Loucy (cell line): Measurements from ENCODE around the gene SLAMF1.

Experiments used
- H2AFZ ChIP-seq: fragments of 200-600 bp; sonication (generic); 2 replicates; pipeline ENCODE4 v1.6.0; 2016; ENCODE audit warnings: antibody characterized with exemption, mild to moderate bottlenecking, low read length, moderate library complexity
- H3F3A ChIP-seq: fragments of 200-600 bp; 2 replicates; pipeline ENCODE4 v1.6.0; 2016; ENCODE audit warnings: antibody characterized with exemption, low read depth, mild to moderate bottlenecking
- H3K27me3 ChIP-seq: fragments of 200-600 bp; sonication (generic); 2 replicates; pipeline ENCODE4 v1.6.1; 2014; ENCODE audit warnings: low read length, mild to moderate bottlenecking; ENCODE audit not compliant: insufficient read depth, poor library complexity, severe bottlenecking
- H3K36me3 ChIP-seq: fragments of 200-600 bp; sonication (generic); 2 replicates; pipeline ENCODE4 v1.6.1; 2016; ENCODE audit warnings: low read length; ENCODE audit not compliant: insufficient read depth
- H3K4me1 ChIP-seq: fragments of 200-600 bp; sonication (generic); 2 replicates; pipeline ENCODE4 v1.5.1; 2014; ENCODE audit warnings: low read length, mild to moderate bottlenecking; ENCODE audit not compliant: insufficient read depth, poor library complexity, severe bottlenecking
- H3K4me2 ChIP-seq: fragments of 200-600 bp; sonication (generic); 2 replicates; pipeline ENCODE4 v1.6.0; 2014; ENCODE audit warnings: antibody characterized with exemption, low read length, low read depth, mild to moderate bottlenecking; ENCODE audit not compliant: poor library complexity, severe bottlenecking
- H3K4me3 ChIP-seq: fragments of 200-600 bp; sonication (generic); 2 replicates; pipeline ENCODE4 v1.5.1; 2014; ENCODE audit warnings: low read length, mild to moderate bottlenecking, mixed read lengths; ENCODE audit not compliant: poor library complexity, severe bottlenecking
- H3K79me2 ChIP-seq: fragments of 200-600 bp; sonication (generic); 2 replicates; pipeline ENCODE4 v1.6.1; 2014; ENCODE audit warnings: low read length; ENCODE audit not compliant: insufficient read depth
- H3K9ac ChIP-seq: fragments of 200-600 bp; sonication (generic); 2 replicates; pipeline ENCODE4 v1.6.0; 2014; ENCODE audit warnings: mild to moderate bottlenecking, low read depth, low read length, moderate library complexity; ENCODE audit not compliant: poor library complexity, severe bottlenecking
- H3K9me2 ChIP-seq: fragments of 200-600 bp; sonication (generic); replicated peaks from 2 replicates; pipeline ENCODE4 v1.6.1; 2016; ENCODE audit warnings: low read depth, low read length, mixed read lengths
- H3K9me3 ChIP-seq: fragments of 200-600 bp; sonication (generic); 2 replicates; pipeline ENCODE4 v1.6.1; 2014; ENCODE audit warnings: mild to moderate bottlenecking, antibody characterized with exemption, low read length, low read depth; ENCODE audit not compliant: insufficient read depth
- H4K20me1 ChIP-seq: fragments of 200-600 bp; sonication (generic); 2 replicates; pipeline ENCODE4 v1.6.0; 2014; ENCODE audit warnings: antibody characterized with exemption, low read length, mild to moderate bottlenecking; ENCODE audit not compliant: insufficient read depth, poor library complexity, severe bottlenecking
- CTCF ChIP-seq: fragments of 200-600 bp; sonication (generic); conservative IDR thresholded peaks from 2 replicates; pipeline ENCODE4 v1.5.1; 2014; ENCODE audit warnings: mild to moderate bottlenecking, antibody characterized with exemption, low read length
- EZH2phosphoT487 ChIP-seq: fragments of 200-600 bp; IDR thresholded peaks from 2 replicates; pipeline ENCODE4 v1.6.1; 2018; ENCODE audit warnings: antibody characterized with exemption, mild to moderate bottlenecking, moderate library complexity, borderline replicate concordance

SLAMF1 gene

GRCh38 chr1:160639652-160640051 lies 7.2 kb downstream of the SLAMF1 start:
- Histone ChIP-seq H3K4me2 (peak overlapping the region; percentile 47), H2AFZ (peak overlapping the region; percentile 14; the same call in 1 of the 2 replicates), H3K9me3 (no peaks in the 10 kb centered on the region), H4K20me1 (no peaks in the 10 kb centered on the region), H3K36me3 (no peaks in the 10 kb centered on the region), H3K4me3 (no peak overlapping the region), H3K27me3 (no peaks in the 10 kb centered on the region), H3K9me2 (no peaks in the 10 kb centered on the region), H3K9ac (peak overlapping the region; percentile 8), H3K79me2 (no peaks in the 10 kb centered on the region), H3F3A (0 out of 2 replicates have a peak, but pooled peaks cover 4% of the 10 kb centered on the region), H3K4me1 (peaks cover 43% of the 10 kb centered on the region)
- TF ChIP-seq EZH2phosphoT487 (no peak), CTCF (no peak)

DNA sequence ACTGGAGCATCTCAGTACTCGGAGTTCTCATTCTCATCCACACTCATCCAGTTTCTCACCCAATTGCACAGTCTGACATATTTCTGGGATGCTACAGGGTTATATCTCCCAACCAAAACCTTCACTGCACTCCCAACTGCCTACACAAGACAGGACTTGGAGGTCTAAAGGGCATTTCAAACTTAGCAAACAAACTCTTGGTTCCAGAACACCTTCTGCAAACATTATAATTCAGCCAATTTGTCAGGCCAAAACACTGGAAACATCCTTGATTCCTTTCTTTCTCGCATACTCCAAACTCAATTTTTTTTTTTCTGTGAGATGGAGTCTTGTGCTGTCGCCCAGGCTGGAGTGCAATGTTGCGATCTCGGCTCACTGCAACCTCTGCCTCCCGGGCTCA lies 7.9 kb downstream of the SLAMF1 start:
- Histone ChIP-seq H3K36me3 (no peaks in the 10 kb centered on the region), H3K4me1 (peaks cover 43% of the 10 kb centered on the region)

GRCh38 chr1:160638540-160638857 lies 8.3 kb downstream of the SLAMF1 start:
- no peak overlapping the region for H3K9ac ChIP-seq

More for the DNA sequence above, 7.9 kb downstream of the SLAMF1 start:
- H3K4me3 ChIP-seq: no peak overlapping the region
- no peaks in the 10 kb centered on the region for H3K9me3 ChIP-seq
- no peaks in the 10 kb centered on the region for H3K27me3 ChIP-seq
- TF ChIP-seq EZH2phosphoT487 (no peak), CTCF (no peak)
- no peak overlapping the region for H3K9ac ChIP-seq
- no peak overlapping the region for H2AFZ ChIP-seq
- peak overlapping the region; percentile 33 for H3K4me2 ChIP-seq
- no peaks in the 10 kb centered on the region for H3K79me2 ChIP-seq
- no peaks in the 10 kb centered on the region for H3K9me2 ChIP-seq
- H3F3A ChIP-seq: 0 out of 2 replicates have a peak, but pooled peaks cover 4% of the 10 kb centered on the region
- no peaks in the 10 kb centered on the region for H4K20me1 ChIP-seq

More at GRCh38 chr1:160638540-160638857, 8.3 kb downstream of the SLAMF1 start:
- no peaks in the 10 kb centered on the region for H3K27me3 ChIP-seq
- H3K4me2 ChIP-seq: peak overlapping the region; percentile 33
- no peaks in the 10 kb centered on the region for H3K36me3 ChIP-seq
- H3K4me3 ChIP-seq: no peak overlapping the region
- H3K4me1 ChIP-seq: peaks cover 43% of the 10 kb centered on the region
- 0 out of 2 replicates have a peak, but pooled peaks cover 4% of the 10 kb centered on the region for H3F3A ChIP-seq
- no peaks in the 10 kb centered on the region for H3K9me3 ChIP-seq
- H3K79me2 ChIP-seq: no peaks in the 10 kb centered on the region
- no peaks in the 10 kb centered on the region for H4K20me1 ChIP-seq
- H2AFZ ChIP-seq: no peak overlapping the region
- no peaks in the 10 kb centered on the region for H3K9me2 ChIP-seq
- no peak for TF ChIP-seq EZH2phosphoT487
- TF ChIP-seq CTCF: no peak
